HFFc6 (cell line): ENCODE data around the gene OXER1. TPM values are rescaled to one million over a fixed set of nuclear protein-coding genes. Genes with fewer than 3 reads are reported as not detected.

ENCODE experiments used
- DNase-seq: peaks from one replicate; pipeline ENCODE4 v3.0.0-alpha.2; 2018
- H3K27ac Mint-ChIP-seq: 2 replicates; pipeline ENCODE4 v1.8.0; 2020; ENCODE audit warnings: mild to moderate bottlenecking, mixed read lengths
- H3K27me3 Mint-ChIP-seq: 2 replicates; pipeline ENCODE4 v1.8.0; 2021; ENCODE audit warnings: mild to moderate bottlenecking, moderate library complexity, mixed read lengths; ENCODE audit not compliant: insufficient read depth
- H3K36me3 Mint-ChIP-seq: 2 replicates; pipeline ENCODE4 v1.8.0; 2021; ENCODE audit warnings: low read depth, mixed read lengths
- H3K4me1 Mint-ChIP-seq: 2 replicates; pipeline ENCODE4 v1.8.0; 2020; ENCODE audit warnings: low read depth, mixed read lengths
- H3K4me3 Mint-ChIP-seq: 2 replicates; pipeline ENCODE4 v1.8.0; 2020; ENCODE audit warnings: mild to moderate bottlenecking, moderate library complexity, mixed read lengths
- H3K9me3 Mint-ChIP-seq: 2 replicates; pipeline ENCODE4 v1.8.0; 2020; ENCODE audit warnings: mild to moderate bottlenecking, mixed read lengths
- CTCF ChIP-seq: fragments of 200-600 bp; sonication (generic); IDR thresholded peaks from 2 replicates; pipeline ENCODE4 v1.5.0; 2021; ENCODE audit warnings: antibody characterized with exemption, mild to moderate bottlenecking
- total RNA-seq, 6 experiments: library from RNA; stranded (reverse); fragmentation: NEBNext Ultra II Directional; extraction: Animal tissue kit (Norgen Biotek cat#: 25700); gene quantifications; 2 replicates in 1 of 6; 3 replicates in 5 of 6; pipeline ENCODE4 v1.2.3, GENCODE V29; 2021

The OXER1 gene
- total RNA-seq, 6 experiments from 2014 or later, result not detected

- Mint-ChIP-seq H3K27me3 (peaks cover 12% of the 10 kb centered on the region), H3K36me3 (no peaks in the 10 kb centered on the region), H3K9me3 (no peaks in the 10 kb centered on the region), H3K4me1 (no peaks in the 10 kb centered on the region), H3K4me3 (no peak overlapping the region), H3K27ac (no peak overlapping the region)
- no peak for DNase-seq
- no peak for TF ChIP-seq CTCF
Observed at GRCh38 chr2:42767080-42767898, 3.4 kb upstream of the OXER1 start.

- Mint-ChIP-seq H3K4me1 (no peaks in the 10 kb centered on the region), H3K27ac (no peak overlapping the region), H3K36me3 (no peaks in the 10 kb centered on the region), H3K27me3 (peaks cover 12% of the 10 kb centered on the region), H3K9me3 (no peaks in the 10 kb centered on the region), H3K4me3 (no peak overlapping the region)
- no peak for TF ChIP-seq CTCF
- no peak for DNase-seq
Observed at GRCh38 chr2:42765686-42766085, 1.8 kb upstream of the OXER1 start.

- no peak for DNase-seq
- Mint-ChIP-seq H3K4me3 (no peak overlapping the region), H3K27me3 (peaks cover 8% of the 10 kb centered on the region), H3K9me3 (no peaks in the 10 kb centered on the region), H3K4me1 (no peaks in the 10 kb centered on the region), H3K36me3 (no peaks in the 10 kb centered on the region), H3K27ac (no peak overlapping the region)
- TF ChIP-seq CTCF, result no peak
Observed at GRCh38 chr2:42764901-42765300, 966 bp upstream of the OXER1 start.

GRCh38 chr2:42762823-42763804, 821 bp downstream of the OXER1 start:
- H3K4me3 Mint-ChIP-seq, result no peak overlapping the region
- no peaks in the 10 kb centered on the region for H3K9me3 Mint-ChIP-seq
- no peak for DNase-seq

More at GRCh38 chr2:42762823-42763804, 821 bp downstream of the OXER1 start:
- no peak for TF ChIP-seq CTCF
- Mint-ChIP-seq H3K27me3 (peaks cover 8% of the 10 kb centered on the region), H3K36me3 (no peaks in the 10 kb centered on the region), H3K27ac (no peak overlapping the region), H3K4me1 (no peaks in the 10 kb centered on the region)
